ENCODE measurements around the gene TP53.
A peak's percentile ranks its signal among the peaks of the same experiment; 100 is the strongest.

The TP53 gene

GRCh38 chr17:7687072-7687907 lies at the start of gene TP53:
Gene TP53, minus strand, starts transcription at chr17:7687490. Its CDS starts 10,896 bp downstream, at chr17:7676594.
- peak; percentile 98 for DNase-seq

DNA sequence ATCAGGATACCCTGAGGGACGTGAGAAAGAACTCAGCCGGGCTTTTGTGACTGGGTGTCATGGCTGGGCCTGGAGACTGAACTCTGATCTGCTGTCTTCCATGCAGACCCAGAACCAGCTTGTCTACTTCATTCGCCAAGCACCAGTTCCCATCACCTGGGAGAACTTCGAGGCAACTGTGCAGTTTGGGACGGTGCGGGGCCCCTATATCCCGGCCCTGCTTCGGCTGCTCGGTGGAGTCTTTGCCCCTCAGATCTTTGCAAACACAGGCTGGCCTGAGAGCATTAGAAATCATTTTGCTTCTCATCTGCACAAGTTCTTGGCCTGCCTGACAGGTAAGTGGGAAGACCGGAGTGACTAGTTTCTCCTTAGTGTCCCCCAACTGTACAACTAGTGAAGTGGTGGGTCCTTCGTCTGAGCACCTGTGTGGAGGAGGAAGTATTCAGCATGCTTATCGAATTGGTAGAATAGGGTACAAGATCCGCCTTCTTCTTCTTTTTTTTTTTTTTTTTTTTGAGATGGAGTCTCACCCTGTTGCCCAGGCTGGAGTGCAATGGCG lies 45.8 kb upstream of the TP53 start:
- DNase-seq = no peak

GRCh38 chr17:7729816-7730215 lies 42.5 kb upstream of the TP53 start:
- DNase-seq = peak; percentile 55

GRCh38 chr17:7727886-7728285 lies 40.6 kb upstream of the TP53 start:
- DNase-seq = no peak

GRCh38 chr17:7721612-7722011 lies 34.3 kb upstream of the TP53 start:
- DNase-seq = no peak

DNA sequence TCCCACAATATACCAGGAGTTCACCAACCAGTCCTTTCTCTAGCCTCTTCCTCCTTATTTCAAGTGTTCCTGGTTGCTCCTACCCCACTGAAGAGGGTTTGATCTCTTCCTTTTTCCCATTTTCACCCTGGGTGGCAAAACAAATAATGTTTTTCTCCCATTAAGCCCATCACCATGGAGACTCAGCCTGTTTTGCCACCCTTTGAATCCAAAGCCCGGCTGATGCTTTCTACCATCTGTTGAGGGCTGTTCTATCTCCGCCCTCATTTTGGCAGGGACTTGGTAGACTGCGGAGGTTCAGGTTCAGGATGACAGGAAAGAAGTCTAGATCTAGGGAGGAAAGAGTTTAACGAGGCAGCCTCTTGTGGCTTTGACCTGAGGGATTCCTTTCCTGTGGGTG lies 32.8 kb upstream of the TP53 start:
- DNase-seq = no peak

DNA sequence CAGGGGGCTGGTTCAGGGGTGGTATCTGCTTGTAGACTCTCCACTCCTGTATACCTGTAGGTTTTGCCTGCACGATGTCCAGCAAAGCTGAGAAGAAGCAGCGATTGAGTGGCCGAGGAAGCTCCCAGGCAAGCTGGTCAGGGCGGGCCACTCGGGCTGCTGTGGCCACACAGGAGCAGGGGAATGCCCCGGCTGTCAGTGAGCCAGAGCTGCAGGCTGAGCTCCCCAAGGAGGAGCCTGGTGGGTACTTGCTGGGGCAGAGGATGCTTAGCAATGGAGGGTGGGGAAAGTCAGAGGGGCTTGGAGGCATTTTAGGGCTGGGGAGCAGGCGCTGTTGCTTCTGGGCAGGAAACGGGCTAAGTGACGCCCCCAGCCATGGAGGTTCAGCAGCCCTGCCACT lies 32.4 kb upstream of the TP53 start:
- no peak for DNase-seq

- peak; percentile 84 for DNase-seq
These were observed 30.6 kb upstream of the TP53 start for GRCh38 chr17:7717756-7718350.

DNA sequence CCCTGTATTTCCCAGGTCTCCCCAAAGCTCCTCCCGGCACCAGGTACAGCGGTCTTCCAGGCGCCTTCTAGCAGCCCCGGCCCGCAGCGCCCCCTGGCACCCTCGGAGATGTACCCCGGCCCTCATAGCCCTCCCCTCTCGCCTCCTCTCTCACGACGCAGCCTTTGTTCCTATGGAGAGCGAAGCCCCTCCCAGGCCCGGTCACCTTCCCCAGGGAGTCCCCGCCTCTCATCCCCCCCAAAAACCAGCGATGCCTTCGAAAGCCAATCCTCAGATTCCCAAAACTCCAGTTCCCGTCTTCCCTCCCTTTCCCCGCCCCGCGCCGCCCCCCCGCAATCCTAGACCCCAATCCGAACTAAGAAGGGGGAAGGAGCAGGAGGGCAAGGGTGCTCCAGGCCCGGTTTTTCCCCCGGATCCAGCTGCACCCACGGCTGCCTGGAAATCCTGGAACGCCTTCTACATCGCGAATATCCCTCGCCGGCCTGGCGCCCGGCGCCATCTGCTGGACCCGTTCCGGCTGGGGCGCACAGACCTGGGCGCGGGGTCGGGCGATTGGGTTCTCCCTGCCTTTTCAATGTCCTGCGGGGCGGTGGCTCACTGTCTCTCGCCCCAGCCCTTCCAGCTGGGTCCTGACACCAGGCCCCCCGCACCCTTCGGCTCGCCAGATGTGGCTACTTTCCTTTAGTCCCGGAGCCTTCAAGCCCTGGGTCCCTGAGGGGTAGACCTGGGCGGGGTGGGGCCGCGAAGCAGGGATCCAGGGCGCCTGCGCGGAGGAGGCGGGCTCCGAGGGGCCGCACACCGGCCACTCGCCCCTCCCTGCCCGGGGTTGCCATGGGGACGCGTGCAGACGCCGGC lies 29.8 kb upstream of the TP53 start, which contains the start of gene DNAH2:
TSS of gene DNAH2 (plus strand) at position 844 of the 855 bp plus-strand sequence. CDS start 1,991 bp downstream, outside the sequence.
- peak; percentile 81 for DNase-seq

- DNase-seq = no peak
These were observed 28.9 kb upstream of the TP53 start for GRCh38 chr17:7715936-7716886.

DNA sequence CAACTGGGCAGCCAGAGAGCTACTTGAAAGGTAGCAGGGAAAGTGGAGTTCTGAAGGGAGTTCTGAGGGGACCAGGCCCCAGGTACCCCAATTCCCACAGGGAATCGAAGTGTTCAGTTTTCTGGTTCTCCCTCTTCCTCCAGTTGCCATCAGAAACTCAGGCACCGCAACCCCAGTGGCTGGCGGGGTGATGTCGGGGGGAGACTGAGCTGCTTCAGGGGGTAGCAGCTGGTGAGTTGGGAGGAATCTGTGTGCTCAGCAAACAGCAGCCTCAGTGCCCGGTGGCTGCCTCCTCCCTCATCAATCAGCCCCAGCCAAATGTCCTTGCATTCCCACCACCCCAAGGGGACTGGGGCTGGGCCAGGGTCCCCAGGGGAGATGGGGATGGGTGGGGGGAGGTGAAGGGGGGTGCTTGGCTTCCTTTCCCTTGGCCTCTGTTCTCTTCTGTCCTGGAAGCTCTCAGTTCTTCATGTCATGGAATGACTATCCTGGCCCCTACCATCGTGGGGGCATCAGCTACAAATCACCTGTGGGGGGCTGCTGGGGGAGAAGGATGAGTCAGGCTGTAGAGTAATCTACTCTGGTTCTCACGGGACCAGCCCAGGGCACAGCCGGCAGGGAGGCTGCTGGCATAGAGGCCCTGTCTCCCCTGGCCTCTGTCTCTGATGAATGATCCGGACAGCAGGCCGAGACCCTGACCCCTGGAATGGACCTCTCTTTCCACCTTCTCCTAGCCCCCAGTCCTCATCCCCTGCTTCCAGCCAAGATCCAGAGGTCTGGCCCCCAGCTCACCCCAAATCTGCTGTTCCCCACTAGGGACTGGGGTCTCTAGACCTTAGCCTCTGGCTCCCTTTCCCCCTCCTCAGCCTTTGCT lies 27.7 kb upstream of the TP53 start:
- DNase-seq = no peak

- DNase-seq = peak; percentile 72
These were observed 26.5 kb upstream of the TP53 start for GRCh38 chr17:7713782-7714181.

DNA sequence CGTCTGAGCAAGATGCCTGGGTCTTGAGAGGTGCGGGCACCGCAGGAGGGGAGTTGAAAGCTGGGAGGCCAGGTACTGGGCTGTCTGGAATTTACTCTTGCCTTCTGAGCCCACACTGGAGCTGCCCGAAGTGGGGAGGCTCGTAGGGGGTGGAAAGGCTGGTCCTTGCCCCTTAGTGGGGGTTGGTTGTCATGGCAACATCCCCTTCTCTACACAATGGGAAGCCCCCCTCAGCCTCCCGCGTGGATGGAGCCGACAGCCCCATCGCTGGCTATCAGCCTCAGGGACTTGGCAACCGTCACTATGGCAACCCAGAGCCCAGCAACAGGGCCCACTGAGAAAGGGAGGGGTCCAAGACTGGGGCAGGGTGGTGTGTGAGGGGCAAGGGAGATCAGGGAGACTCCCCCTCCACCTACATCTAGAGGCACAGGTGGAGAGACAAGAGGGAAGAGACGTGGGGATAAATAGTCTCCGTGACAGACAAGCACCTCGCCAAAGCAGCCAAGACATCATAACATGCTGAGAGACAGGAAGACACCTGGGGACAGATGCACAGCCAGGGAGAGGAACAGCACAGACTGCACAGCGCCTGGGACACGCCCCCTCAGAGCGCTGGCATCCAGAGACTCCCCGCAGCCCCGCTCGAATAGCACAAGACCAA lies 25.0 kb upstream of the TP53 start:
- DNase-seq = no peak

- DNase-seq = peak; percentile 59
These were observed 23.9 kb upstream of the TP53 start for GRCh38 chr17:7711051-7711755.

- no peak for DNase-seq
These were observed 23.0 kb upstream of the TP53 start for GRCh38 chr17:7710301-7710700.

DNA sequence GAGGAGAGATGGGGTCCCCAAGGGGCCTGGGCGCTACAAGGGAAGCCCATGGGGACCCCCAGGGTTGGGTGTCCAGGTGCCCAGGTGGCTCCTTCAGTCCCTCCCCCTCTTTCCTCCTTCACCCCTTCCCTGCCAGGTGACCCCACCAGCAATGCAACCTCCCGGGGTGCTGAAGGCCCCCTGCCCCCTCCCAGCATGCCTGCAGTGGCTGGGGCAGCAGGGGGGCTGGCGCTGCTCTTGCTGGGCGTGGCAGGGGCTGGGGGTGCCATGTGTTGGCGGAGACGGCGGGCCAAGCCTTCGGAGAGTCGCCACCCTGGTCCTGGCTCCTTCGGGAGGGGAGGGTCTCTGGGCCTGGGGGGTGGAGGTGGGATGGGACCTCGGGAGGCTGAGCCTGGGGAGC lies 21.7 kb upstream of the TP53 start:
- no peak for DNase-seq

DNA sequence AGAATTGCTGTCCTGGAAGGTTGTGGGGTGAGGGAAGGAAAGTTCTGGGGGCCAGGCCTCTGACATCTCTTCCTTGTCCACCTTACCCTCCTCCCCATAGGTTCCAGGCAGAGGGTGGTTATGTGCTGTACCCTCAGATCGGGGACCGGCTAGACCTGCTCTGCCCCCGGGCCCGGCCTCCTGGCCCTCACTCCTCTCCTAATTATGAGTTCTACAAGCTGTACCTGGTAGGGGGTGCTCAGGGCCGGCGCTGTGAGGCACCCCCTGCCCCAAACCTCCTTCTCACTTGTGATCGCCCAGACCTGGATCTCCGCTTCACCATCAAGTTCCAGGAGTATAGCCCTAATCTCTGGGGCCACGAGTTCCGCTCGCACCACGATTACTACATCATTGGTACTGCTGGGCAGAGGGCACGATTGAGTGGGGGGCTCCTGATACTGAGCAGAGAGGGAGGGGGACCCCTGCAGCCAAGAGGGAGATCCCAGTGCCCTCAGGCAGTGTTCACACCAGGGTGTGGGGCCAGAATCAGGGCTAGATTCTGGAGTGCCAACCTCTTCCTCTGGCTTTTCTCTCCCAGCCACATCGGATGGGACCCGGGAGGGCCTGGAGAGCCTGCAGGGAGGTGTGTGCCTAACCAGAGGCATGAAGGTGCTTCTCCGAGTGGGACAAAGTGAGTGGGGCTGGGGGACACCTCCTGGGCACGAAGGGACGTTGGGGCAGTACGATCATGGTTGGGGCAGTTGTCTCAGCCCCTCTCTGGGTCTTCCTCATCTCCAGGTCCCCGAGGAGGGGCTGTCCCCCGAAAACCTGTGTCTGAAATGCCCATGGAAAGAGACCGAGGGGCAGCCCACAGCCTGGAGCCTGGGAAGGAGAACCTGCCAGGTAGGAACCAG lies 20.8 kb upstream of the TP53 start:
- no peak for DNase-seq

DNA sequence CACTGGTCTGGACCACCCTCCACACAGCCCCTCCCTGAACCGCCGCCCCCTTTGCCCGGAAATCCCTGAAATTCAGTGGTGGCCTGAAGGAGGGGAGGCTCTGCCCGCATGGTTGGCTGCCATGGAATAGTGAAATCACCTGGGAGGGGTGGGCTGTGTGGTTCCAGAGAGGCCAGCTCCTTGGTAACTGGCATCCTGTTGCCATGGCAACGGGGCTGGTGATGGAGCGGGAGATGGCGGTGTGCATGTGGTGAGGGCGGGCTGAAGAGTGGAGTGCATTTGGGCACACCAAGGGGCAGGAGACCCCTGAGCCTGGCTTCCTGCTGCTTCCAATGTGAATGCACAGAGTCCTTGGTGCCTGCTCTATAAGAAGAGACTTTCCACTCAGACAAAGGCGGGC lies 20.2 kb upstream of the TP53 start:
- DNase-seq = peak; percentile 39
